GM19397 (cell line): ENCODE measurements around the gene PIK3R5.

Experiments
- ATAC-seq: cut with Tn5 transposase; IDR thresholded peaks from one replicate; pipeline ENCODE4 v1.9.1; 2021; ENCODE audit warnings: mild to moderate bottlenecking, moderate library complexity; ENCODE audit not compliant: unreplicated experiment

PIK3R5 gene

DNA sequence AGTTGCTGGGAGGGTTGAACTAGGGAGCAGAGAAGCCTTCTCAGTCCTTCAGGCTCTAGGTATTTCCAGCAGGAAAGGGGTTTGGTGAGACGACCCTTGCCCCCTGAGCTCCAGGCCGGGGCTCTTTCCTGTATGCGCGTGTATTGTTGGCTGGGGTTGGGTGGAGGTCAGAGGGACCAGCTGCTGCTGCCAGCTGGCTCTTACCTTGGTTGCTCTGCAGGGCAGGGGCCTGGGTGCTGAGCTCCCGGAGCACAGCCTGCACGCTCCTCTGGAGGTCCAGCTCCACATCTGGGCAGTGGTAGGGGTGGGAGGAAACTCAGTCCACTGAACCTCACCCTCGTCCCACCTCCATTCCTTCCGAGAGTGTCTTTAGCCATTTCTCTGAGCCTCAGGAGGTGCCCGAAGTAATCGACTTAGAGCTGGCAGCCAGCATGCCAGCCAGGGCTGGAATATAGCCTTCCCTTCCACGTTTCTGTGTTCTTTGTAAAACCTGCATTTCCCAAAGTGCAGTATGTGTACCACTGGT is 126.0 kb downstream of the PIK3R5 start:
- no peak for ATAC-seq

DNA sequence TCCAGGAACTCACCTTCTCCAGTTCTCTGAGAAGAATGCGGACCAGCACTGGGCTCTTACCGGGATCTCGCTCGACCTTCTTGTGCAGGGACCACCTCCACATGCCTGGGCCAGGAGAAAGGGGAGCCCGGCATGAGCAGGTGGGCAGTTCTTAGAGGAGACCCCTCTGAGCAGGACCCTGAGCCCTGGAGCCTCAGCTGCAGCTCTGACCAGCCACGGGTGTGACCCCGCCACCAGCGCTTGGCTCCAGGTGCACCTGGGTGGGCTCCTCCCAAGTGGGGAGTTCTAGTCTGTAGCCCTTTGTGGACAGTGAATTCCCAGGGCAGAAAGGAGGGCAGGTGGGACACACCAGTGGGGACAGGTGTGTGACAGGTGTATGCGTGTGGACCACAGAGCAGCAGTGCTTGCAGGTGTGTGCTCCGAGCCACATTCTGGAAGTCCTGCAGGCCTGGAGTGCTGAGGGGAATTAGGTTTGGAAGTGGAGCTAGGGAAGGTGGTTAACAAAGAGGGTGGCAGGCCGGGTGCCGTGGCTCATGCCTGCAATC is 126.9 kb downstream of the PIK3R5 start:
- no peak for ATAC-seq

DNA sequence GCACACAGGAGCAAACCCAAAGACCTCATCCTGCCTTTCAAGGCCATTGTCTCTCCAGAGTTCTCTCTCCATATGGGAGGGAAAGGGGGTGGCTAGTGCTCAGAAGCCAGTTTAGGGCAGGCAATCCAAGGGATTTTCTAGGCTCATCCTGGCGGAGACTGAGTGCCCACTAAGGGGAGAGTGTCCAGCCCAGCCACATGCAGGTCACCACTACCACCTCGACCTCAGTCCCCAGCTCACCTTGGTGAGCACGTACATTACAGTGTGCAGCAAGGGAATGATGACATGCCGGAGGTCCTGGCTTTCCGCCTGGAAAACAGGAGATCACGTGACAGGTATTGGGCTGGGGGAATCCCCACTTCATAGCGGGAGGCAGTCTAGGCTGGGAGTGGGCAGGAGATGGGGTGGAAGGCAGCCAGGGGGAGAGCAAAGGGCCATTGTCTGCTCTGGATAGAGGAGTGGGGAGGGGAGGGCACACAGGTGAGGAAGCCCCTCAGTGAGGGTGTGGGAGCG is 127.9 kb downstream of the PIK3R5 start:
- no peak for ATAC-seq

DNA sequence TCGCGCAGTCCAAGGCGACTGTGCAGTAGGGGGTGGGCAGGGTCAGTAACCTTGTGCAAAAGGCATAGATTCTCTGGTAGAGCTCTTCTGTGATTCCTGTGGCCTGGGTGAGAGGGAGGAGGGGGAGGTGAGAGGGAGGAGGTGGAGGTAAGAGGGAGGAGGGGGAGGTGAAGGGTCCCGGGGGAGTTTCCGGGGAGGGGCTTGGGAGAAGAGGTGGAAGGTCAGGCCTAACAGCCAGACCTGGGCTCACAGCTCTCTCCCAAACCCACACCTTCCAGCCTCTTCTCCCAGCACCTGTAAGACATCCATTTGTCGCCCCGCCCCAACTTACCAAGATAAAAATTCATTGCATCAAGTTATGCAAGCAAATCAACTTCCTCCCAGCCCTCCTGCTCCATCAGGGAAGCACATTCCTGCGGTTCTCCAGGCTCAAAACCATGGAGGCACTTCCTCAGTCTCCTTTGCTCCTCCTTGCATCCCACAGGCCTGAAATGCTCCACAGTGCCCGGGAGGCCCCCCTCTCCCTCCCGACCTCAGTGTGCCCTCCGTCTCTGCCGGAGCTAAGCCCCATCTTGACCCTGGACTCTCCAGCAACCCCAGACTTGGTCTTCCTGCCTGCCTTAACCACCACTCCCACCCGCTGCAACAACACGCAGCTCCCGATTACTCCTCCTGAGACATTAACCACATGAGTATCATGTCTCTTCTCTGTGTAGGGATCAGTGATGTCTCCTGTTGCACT is 128.5 kb downstream of the PIK3R5 start:
- ATAC-seq, result no peak

DNA sequence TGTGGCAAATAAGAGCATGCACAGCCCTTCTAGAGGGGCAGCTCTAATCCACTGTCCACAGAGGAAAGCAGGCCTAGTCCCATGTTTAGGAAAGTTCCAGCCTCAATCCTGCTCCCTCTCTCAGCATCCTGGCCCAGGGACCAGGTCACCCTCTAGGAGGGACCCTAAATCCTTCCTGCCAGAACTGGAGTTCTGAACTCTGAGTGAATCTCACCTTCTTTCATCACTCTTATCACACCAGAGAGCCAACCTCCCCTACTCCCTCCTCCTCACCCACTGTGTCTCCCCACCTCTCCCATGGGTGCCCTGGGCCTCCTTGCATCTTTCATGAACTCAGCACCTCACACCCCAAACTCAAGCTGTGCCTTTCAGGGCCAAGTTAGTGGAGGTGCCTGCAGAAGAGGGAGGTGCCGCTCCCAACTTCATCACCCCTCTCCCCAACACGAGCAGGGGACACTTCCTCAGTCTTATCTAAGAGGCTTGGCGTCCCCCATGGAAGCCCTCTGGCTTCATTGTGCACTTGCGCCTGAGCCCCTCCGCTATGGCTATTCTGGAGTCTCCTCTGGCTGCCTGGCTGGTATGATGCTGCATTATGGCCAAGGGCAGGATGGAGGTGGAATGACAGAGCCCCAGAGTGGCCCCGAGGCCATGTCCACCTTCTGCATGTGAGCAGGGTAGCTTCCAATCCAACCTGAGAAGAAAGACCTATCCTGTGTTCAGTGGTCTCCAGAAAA is 129.7 kb downstream of the PIK3R5 start:
- no peak for ATAC-seq

DNA sequence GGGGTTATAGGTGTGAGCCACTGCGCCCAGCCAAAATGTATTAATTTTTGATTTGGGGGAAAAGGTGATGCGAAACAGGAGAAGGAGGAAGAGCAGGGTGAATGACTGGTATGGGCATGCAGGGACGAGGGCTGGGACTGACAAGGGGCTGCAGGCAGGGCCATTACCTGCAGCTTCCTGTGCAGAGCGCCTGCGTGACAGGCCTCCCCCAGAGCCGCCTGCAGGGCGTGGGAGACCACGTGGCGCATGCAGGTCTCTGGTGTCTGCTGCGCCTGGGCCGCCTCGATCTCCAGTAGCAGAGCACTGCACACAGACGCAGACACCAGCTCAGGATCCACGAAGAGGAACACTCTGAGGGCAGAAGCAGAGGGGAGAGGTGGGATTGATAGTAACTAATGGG is 130.4 kb downstream of the PIK3R5 start:
- no peak for ATAC-seq

DNA sequence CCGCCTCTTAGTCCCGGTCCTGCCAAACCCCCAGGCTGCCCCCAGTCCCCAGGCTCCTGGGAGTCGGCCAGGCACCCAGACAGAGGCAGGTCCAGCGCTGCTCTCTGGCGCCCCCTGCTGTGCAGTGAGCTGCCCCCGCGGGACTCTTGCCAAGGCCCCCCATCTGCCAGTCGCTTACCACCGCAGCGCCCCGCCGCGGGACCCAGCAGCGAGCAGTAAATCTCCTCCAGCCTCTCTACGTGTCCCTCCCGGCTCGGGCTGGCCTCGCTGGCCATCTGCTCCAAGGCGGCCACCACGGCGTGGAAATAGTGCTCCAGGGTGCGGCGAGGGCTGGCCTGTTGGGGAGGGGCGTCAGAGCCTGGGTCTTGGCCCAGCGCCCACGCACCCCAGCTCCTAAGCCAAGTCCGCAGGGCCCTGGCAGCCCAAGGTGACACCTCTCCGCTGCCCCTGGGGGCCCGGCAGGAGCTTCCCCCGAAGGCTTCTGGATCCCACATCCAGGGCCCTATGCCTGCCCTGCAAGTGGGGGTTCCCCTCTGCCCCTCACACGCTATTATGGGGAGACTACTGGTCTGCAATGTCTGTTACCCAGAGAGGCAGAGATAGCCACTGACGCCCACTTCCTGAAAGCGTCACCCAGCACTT is 132.7 kb downstream of the PIK3R5 start:
- ATAC-seq, result no peak

DNA sequence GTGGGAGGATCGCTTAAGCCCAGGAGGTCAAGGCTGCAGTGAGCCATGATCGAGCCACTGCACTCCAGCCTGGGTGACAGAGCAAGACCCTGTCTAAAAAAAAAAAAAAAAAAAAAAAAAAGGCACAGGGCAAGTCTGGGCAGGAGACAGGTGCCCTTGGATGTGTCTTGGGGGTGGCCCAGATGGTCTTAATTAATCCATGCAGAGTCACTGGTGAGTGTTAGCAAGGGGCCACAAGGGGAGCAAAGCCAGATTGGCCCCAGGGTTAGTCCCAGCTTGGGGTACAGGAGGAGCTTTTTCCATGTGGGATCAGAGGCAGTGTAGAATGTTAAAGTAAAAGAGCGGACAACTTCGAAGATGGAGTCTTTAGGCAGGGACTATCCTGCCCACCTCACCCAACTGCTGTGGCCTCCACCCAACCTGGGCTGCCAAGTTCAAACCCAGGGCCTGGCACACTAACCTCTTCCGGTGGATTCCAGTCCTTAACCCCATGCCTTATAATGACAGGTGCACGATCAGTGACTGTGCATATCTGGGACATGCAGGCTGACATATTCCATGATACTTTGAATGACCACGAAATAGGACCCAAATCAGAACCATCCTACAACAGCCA is 134.2 kb downstream of the PIK3R5 start:
- ATAC-seq, result no peak

DNA sequence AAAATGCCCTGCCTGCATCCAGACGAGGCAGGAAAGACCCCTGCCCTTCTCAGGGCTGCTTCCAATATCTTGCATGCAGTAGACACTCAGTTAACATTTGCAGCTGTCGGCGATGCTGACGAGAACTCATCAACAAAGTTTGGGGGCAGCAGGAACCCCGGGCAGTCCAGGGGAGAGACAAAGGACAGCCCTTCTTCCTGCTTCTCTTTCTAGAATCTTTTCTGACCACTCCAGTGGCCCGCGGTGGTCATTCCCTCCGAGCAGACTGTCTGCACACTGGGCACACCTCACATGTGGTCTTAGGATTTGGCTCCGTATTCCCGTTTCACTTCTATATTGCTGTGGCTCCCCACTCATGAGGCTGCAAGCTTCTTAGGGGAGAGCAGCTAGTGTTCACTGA is 135.4 kb downstream of the PIK3R5 start:
- no peak for ATAC-seq

DNA sequence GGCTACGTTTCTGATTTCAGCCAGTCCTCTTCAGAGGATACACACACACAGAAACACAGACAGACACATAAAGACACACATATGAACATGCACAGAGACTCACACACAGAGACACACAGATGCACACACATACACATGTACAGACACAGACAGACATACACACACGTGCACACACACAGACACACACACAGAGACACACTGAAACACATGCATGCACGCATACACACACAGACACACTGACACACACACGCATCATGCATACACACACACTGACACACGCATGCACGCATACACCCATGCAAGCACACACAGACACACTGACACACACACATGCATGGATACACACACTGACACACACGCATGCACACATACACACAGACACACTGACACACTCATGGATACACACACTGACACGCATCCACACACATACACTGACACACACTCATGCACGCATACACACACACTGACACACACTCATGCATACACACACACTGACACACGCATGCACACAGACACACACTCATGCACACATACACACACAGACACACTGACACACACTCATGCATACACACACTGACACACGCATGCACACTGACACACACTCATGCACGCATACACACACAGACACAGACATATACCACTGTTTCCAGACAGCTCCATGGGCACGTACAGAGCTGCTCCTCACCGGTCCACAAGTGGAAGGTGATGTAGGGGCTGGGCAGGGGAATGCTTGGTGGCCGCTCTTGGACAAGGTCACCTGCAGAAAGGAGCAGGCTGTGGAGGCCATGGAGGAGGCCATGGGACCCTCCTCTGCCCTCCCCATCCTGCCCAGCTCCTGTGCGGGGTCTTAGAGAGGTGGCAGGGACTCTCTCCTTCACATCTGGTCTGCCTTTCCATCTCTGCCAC is 136.2 kb downstream of the PIK3R5 start:
- ATAC-seq, result no peak
